ENCODE measurements around the gene IPO13.

Gene IPO13

GRCh38 chr1:44008259-44008658 lies 61.5 kb downstream of the IPO13 start:
- no peak for DNase-seq (ENCODE audit: low read depth in 4 of 4, low spot score in 1 of 4)

GRCh38 chr1:44010935-44011471 lies 64.3 kb downstream of the IPO13 start:
- no peak for DNase-seq (ENCODE audit: low read depth in 4 of 4, low spot score in 1 of 4)

DNA sequence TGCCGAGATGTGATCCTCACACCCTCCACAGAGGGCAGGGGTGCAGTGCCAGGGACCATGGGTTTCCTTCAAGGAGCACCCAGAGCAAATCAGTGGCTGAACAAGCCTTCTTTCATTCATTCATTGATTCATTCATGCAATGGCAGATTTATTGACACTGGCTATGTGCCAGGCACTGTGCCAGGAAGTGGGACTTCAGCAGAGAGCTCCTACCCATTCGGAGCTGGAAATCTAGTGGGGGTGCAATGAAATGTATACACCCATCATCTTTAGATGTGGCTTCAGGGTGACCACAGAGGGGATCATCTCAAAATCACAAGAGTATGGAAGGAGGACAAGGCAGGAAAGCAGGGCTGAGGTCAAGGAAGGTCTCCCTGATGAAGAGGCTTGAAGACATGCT lies 65.7 kb downstream of the IPO13 start:
- no peak for DNase-seq (ENCODE audit: low read depth in 4 of 4, low spot score in 1 of 4)

GRCh38 chr1:44012941-44013609 lies 66.3 kb downstream of the IPO13 start:
- DNase-seq (ENCODE audit: low read depth in 4 of 4, low spot score in 1 of 4): no peak

- no peak for DNase-seq (ENCODE audit: low read depth in 4 of 4, low spot score in 1 of 4)
Measured at GRCh38 chr1:44013949-44014348, 67.2 kb downstream of the IPO13 start.

- DNase-seq (ENCODE audit: low read depth in 4 of 4, low spot score in 1 of 4): no peak
Measured at GRCh38 chr1:44014365-44015104, 67.8 kb downstream of the IPO13 start.

DNA sequence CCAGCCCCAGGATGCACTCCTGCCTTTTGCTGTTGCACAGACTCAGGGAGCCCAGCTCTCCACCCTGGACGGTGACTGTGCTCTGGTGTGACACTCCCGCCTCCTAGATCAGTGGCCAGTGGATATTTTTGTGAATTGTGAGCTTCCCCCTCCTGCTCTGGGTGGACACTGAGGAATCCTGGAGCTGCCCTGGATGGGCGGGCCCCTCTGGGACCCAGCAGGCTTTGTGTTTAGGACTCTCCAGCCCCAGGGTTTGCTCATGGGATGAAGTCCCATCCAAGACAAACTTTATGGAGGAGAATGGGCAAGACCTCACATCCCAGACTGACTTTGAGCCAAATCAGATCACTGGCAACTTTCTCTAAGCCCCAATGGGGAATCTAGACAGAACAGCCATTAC lies 68.5 kb downstream of the IPO13 start:
- no peak for DNase-seq (ENCODE audit: low read depth in 4 of 4, low spot score in 1 of 4)

GRCh38 chr1:44016041-44016889 lies 69.5 kb downstream of the IPO13 start:
- DNase-seq (ENCODE audit: low read depth in 4 of 4, low spot score in 1 of 4): no peak

DNA sequence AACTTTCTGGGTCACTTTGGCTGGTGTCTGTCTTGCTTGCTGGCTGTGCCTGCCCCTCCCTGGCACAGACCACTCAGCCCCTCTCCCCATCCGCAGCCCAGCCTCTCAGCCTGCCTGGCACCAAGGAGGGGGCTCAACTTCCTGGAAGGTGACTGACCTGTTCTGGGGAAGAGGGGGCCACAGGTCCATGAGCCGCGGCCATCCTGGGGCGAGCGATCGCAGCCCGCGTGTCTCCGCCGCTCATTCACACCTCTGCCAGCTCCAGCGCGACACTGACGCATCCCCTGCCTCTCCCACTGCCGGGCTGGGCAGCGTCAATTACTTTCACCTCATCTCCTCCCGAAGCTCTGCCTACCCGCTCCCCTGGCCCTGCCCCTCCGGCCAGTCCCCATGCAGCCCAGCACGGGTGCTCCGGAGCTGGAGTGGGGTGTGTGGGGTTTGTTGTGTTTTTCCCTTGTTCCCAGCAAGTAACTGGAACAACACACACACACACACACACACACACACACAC lies 70.2 kb downstream of the IPO13 start:
- no peak for DNase-seq (ENCODE audit: low read depth in 4 of 4, low spot score in 1 of 4)
